OCI-LY7 (cell line): Measurements from ENCODE around the gene RBKS. TPM values are rescaled to one million over a fixed set of nuclear protein-coding genes. Genes with fewer than 3 reads are reported as not detected.

Source experiments
- BruUV-seq: library from RNA; stranded (reverse); fragments of 400-500 nt; replicated peaks from 2 replicates; lab custom pipeline; 2021; lab: Mats Ljungman, UMichigan
- CTCF ChIA-PET: fragments of 300-600 bp; sonication (Branson Sonifier 250); formaldehyde crosslinking; loops from one replicate; lab custom pipeline; 2022; ENCODE audit warnings: antibody characterized with exemption; ENCODE audit not compliant: unreplicated experiment; lab: Charles Lee
- POLR2A ChIA-PET: fragments of 300-600 bp; sonication (Branson Sonifier 250); formaldehyde crosslinking; loops from one replicate; lab custom pipeline; 2022; ENCODE audit warnings: antibody characterized with exemption; lab: Charles Lee
- DNase-seq: peaks from one replicate; pipeline ENCODE4 v3.0.0-alpha.2; 2015; ENCODE audit warnings: low spot score
- H2AFZ ChIP-seq: fragments of 200-600 bp; sonication (generic), shearing (Covaris generic); 2 replicates; pipeline ENCODE4 v1.6.1; 2014; ENCODE audit warnings: mild to moderate bottlenecking, antibody characterized with exemption, low read length, moderate library complexity
- H3K27ac ChIP-seq: fragments of 200-600 bp; sonication (generic); 2 replicates; pipeline ENCODE4 v1.5.1; 2014; ENCODE audit warnings: mixed run types, low read depth, mild to moderate bottlenecking, moderate library complexity, low read length, inconsistent platforms; ENCODE audit not compliant: poor library complexity, severe bottlenecking
- H3K36me3 ChIP-seq: fragments of 200-600 bp; sonication (generic); 2 replicates; pipeline ENCODE4 v1.6.1; 2014; ENCODE audit warnings: mild to moderate bottlenecking, antibody characterized with exemption, low read length, moderate library complexity, mixed read lengths; ENCODE audit not compliant: insufficient read depth
- H3K4me1 ChIP-seq: fragments of 200-600 bp; sonication (generic); 2 replicates; pipeline ENCODE4 v1.5.1; 2014; ENCODE audit warnings: mild to moderate bottlenecking, low read length; ENCODE audit not compliant: insufficient read depth, poor library complexity, severe bottlenecking
- H3K4me2 ChIP-seq: fragments of 200-600 bp; sonication (generic); 2 replicates; pipeline ENCODE4 v1.6.1; 2014; ENCODE audit warnings: mild to moderate bottlenecking, low read length
- H3K4me3 ChIP-seq: fragments of 200-600 bp; sonication (generic); 2 replicates; pipeline ENCODE4 v1.5.1; 2014; ENCODE audit warnings: mild to moderate bottlenecking, low read depth, low read length; ENCODE audit not compliant: poor library complexity, severe bottlenecking
- H3K79me2 ChIP-seq: fragments of 200-600 bp; sonication (generic); 2 replicates; pipeline ENCODE4 v1.6.1; 2016; ENCODE audit warnings: low read depth, mild to moderate bottlenecking, low read length, moderate library complexity, mixed read lengths; ENCODE audit not compliant: insufficient read depth
- H3K9me2 ChIP-seq: fragments of 200-600 bp; sonication (generic); 2 replicates; pipeline ENCODE4 v1.6.1; 2016; ENCODE audit warnings: mild to moderate bottlenecking, low read length, mixed read lengths; ENCODE audit not compliant: insufficient read depth
- H3K9me3 ChIP-seq: fragments of 200-600 bp; sonication (generic); 2 replicates; pipeline ENCODE4 v1.6.1; 2014; ENCODE audit warnings: mild to moderate bottlenecking, mixed run types, low read length, mixed read lengths
- H4K20me1 ChIP-seq: fragments of 200-600 bp; sonication (generic); 2 replicates; pipeline ENCODE4 v1.6.1; 2014; ENCODE audit warnings: mild to moderate bottlenecking, antibody characterized with exemption, low read length, moderate library complexity, mixed read lengths; ENCODE audit not compliant: insufficient read depth
- EZH2phosphoT487 ChIP-seq: fragments of 200-600 bp; sonication (generic); IDR thresholded peaks from 2 replicates; pipeline ENCODE4 v1.6.1; 2018; ENCODE audit warnings: low read depth, borderline replicate concordance, mild to moderate bottlenecking, mixed run types, antibody characterized with exemption, low read length, moderate library complexity, mixed read lengths
- intact Hi-C: fragments of 100-400 bp; cut with micrococcal nuclease; formaldehyde crosslinking; loops from one replicate; pipeline ENCODE4 v1.10.0; 2022; ENCODE audit not compliant: unreplicated experiment
- total RNA-seq, 2 experiments: library from RNA; depleted of rRNA in 1 of 2; stranded (reverse); fragments of >200 nt in 1 of 2; shearing (Covaris generic) in 1 of 2; gene quantifications; 2 replicates each; pipeline ENCODE4 v1.2.3, GENCODE V29; 2014 to 2022
- TF ChIP-seq, protein P1 (sequence below): fragments of 200-600 bp; sonication (generic); conservative IDR thresholded peaks from 2 replicates; pipeline ENCODE4 v1.5.1; 2014; ENCODE audit warnings: mild to moderate bottlenecking, antibody characterized with exemption, low read length, moderate library complexity, mixed read lengths

Gene RBKS
- total RNA-seq, 2 experiments from 2014 or later: 1.1 TPM

DNA sequence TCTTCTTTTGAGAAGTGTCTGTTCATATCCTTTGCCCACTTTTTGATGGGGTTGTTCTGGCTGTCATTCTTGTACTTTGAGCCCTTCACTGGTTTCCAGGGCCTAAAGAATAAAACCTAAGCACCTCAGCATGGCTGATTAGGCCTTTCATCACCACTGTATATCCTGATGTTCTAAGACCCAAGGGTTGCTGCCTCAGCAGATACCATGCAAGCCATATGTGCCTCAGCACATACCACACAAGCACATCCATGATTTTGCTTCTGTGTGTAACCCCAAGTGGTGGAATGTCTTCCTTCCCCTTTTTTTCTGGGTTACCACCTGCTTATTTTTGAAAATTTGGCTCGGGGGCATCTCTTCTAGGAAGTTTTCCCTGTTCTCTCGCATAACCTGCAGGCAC lies 11.4 kb downstream of the RBKS start:
- TF ChIP-seq, protein P1, sequence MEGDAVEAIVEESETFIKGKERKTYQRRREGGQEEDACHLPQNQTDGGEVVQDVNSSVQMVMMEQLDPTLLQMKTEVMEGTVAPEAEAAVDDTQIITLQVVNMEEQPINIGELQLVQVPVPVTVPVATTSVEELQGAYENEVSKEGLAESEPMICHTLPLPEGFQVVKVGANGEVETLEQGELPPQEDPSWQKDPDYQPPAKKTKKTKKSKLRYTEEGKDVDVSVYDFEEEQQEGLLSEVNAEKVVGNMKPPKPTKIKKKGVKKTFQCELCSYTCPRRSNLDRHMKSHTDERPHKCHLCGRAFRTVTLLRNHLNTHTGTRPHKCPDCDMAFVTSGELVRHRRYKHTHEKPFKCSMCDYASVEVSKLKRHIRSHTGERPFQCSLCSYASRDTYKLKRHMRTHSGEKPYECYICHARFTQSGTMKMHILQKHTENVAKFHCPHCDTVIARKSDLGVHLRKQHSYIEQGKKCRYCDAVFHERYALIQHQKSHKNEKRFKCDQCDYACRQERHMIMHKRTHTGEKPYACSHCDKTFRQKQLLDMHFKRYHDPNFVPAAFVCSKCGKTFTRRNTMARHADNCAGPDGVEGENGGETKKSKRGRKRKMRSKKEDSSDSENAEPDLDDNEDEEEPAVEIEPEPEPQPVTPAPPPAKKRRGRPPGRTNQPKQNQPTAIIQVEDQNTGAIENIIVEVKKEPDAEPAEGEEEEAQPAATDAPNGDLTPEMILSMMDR: no peak
- no peak for TF ChIP-seq EZH2phosphoT487
- no peak for DNase-seq
- no peak overlapping the region for H2AFZ ChIP-seq
- H3K4me2 ChIP-seq: no peak overlapping the region
- ChIA-PET POLR2A (no interaction called here), CTCF (no interaction called here)
- no peak overlapping the region for H3K4me3 ChIP-seq
- no peak overlapping the region for H3K27ac ChIP-seq
- H4K20me1 ChIP-seq: no peaks in the 10 kb centered on the region
- no peaks in the 10 kb centered on the region for H3K79me2 ChIP-seq
- no peaks in the 10 kb centered on the region for H3K4me1 ChIP-seq
- no peaks in the 10 kb centered on the region for H3K36me3 ChIP-seq
- intact Hi-C loops: no loop called here
- no peaks in the 10 kb centered on the region for H3K9me2 ChIP-seq
- BruUV-seq: no TSS peak
- no peaks in the 10 kb centered on the region for H3K9me3 ChIP-seq

DNA sequence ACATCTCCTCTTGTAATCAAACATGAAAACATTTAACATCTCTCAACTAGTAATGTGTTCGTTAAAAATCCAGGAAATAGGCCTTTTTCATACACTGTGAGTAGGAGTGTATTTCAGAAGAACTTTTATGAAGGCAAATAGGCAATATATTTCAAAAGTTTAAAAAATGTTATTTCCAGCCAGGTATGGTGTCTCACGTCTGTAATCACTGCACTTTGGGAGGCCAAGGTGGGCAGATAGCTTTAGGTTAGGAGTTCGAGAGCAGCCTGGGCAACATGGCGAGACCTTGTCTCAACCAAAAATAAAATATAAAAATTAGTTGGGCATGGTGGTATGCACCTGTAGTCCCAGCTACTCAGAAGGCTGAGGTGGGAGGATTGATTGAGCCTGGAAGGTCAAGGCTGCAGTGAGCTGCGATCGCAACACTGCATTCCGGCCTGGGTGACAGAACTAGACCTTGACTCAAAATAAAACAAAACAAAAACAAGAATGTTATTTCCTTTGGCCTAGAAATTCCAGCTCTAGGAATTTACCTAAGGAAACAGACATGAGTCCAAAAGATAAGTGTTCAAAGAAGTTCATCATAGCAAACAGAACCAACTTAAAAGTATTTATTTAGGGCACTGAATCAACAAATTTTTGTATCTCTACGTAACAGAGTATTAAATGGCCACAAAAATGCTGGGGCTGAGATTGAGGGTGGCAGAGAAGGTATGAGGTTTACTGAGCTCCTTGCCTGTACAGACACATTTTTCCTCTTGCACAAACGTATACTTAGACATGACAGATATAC lies 14.9 kb downstream of the RBKS start:
- Histone ChIP-seq H3K27ac (no peak overlapping the region), H3K9me3 (no peaks in the 10 kb centered on the region), H3K9me2 (no peaks in the 10 kb centered on the region), H3K79me2 (no peaks in the 10 kb centered on the region), H3K36me3 (no peaks in the 10 kb centered on the region), H2AFZ (no peak overlapping the region), H4K20me1 (no peaks in the 10 kb centered on the region), H3K4me3 (no peak overlapping the region), H3K4me1 (no peaks in the 10 kb centered on the region), H3K4me2 (no peak overlapping the region)
- TF ChIP-seq EZH2phosphoT487: no peak
- TF ChIP-seq, protein P1: no peak
- BruUV-seq: no TSS peak
- ChIA-PET CTCF (no interaction called here), POLR2A (no interaction called here)
- intact Hi-C loops: no loop called here
- DNase-seq: no peak

DNA sequence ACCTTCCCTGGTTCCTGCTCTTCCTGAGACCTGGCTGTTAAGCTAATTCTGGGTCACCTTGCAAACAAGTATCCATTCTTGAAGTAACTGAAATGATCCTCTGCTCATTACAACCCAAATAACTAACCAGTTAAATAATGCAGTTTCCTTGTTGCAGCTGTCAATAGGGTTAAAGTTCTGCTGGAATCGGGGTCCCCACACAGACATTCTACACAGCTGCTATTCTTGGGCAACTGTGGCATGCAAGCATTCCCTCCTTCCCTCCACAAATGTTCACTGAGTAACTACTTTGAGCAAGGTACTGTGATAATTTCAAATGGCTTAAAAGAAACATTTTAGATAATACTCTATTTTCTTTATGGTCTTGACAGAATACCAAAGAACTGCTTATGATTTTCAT lies 17.1 kb downstream of the RBKS start:
- no TSS peak for BruUV-seq
- TF ChIP-seq EZH2phosphoT487: no peak
- TF ChIP-seq, protein P1: no peak
- Histone ChIP-seq H4K20me1 (no peaks in the 10 kb centered on the region), H3K27ac (no peak overlapping the region), H3K4me1 (no peaks in the 10 kb centered on the region), H3K4me2 (no peak overlapping the region), H3K9me2 (no peaks in the 10 kb centered on the region), H2AFZ (no peak overlapping the region), H3K36me3 (no peaks in the 10 kb centered on the region), H3K79me2 (no peaks in the 10 kb centered on the region), H3K4me3 (no peak overlapping the region), H3K9me3 (no peaks in the 10 kb centered on the region)
- POLR2A ChIA-PET: no interaction called here
- CTCF ChIA-PET: no interaction called here
- intact Hi-C loops: no loop called here
- DNase-seq: no peak
